ENCODE results near the gene FSTL3.

The FSTL3 gene

DNA sequence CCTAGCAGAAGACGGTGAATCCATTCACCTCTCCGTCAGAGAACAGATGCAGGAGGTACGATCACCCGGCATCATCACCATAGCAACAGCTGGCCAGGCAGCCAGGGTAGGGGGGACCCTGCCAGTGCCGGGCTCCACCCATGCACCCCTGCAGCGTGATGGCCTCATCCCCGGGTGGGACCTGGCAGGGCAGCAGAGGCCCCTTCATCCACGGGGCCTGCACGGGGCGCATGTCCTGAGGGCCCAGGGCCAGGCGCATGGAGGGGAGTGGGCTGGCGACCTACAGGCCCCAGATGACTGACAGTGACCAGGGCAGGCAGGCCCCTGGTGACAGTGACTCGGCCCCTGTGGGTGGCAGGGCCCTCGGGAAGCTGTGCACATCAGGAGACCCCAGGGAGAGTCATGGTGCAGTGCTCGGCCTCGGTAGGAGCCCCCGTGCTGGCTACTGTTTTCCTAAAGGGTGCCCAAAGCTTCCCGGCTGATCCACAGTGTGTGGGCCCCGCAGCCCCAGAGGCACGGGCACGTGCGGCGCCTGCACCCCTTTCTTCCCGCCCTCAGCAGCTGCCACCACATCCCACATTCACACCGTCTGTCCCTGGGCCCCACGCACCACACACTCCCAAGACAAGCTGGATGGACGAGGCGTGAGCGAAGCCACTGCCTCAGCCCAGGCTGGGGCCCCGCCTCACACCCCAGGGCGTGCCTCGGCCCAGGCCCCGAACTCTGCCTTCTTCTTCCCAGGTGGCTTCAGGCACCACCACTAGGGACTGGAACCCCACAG, 17.9 kb upstream of the FSTL3 start:
- no peak for DNase-seq (ENCODE audit: extremely low read depth, insufficient read length)
- Histone ChIP-seq H3K27me3 (replicated peaks; ENCODE audit: control insufficient read depth, insufficient read depth, low read length) (no peaks in the 10 kb centered on the region), H3K36me3 (ENCODE audit: control insufficient read depth, insufficient read depth, low read length) (peaks cover 25% of the 10 kb centered on the region), H3K4me3 (replicated peaks; ENCODE audit: low read depth, low read length) (no peak overlapping the region)
- TF ChIP-seq, protein P1, sequence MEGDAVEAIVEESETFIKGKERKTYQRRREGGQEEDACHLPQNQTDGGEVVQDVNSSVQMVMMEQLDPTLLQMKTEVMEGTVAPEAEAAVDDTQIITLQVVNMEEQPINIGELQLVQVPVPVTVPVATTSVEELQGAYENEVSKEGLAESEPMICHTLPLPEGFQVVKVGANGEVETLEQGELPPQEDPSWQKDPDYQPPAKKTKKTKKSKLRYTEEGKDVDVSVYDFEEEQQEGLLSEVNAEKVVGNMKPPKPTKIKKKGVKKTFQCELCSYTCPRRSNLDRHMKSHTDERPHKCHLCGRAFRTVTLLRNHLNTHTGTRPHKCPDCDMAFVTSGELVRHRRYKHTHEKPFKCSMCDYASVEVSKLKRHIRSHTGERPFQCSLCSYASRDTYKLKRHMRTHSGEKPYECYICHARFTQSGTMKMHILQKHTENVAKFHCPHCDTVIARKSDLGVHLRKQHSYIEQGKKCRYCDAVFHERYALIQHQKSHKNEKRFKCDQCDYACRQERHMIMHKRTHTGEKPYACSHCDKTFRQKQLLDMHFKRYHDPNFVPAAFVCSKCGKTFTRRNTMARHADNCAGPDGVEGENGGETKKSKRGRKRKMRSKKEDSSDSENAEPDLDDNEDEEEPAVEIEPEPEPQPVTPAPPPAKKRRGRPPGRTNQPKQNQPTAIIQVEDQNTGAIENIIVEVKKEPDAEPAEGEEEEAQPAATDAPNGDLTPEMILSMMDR (IDR thresholded peaks at IDR 0.05; ENCODE audit: insufficient read depth, low read length, poor library complexity, severe bottlenecking): no peak

DNA sequence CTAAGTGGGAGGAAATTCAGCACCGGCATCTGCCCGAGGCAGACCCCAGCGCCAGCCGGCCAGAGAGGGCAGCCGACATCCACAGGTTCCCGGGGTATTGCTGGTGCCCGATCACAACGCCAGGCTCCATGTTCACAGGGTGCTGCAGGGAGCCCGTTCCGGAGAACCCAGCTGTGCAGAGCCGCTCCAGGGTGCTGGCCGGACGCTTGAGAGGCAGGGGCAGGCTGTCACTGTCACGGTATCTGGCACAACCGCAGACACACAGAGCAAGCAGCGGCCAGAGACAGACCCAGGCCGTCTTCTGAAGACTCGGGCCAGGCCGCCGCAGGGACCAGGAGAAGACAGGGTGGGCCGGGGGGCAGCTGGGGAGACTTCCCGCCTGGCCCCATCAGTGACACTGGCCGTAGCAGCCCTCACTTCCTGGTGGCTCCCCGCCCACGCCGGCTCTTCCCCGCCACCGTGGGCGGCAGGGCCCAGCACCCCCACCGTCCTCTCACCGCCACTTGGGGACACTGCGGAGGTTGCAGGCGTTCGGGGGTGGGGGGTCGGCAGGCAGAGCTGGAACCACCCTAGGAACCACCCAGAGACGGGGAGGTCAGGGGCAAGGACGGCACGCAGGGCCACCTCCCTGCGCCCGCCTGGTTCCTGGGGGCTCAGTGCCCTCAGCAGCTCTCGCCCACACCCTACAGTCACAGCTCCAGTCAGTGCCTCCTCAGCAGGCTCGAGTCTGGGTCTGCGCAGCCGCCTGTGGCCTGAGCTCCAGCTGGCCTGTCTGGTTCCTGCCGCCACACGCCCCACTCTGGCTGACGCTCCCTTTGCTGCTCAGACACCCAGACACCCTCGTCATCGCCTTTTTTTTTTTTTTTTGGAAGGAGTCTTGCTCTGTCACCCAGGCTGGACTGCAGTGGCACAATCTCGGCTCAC, 17.0 kb upstream of the FSTL3 start:
- peaks cover 21% of the 10 kb centered on the region for H3K36me3 ChIP-seq (ENCODE audit: control insufficient read depth, insufficient read depth, low read length)
- no peaks in the 10 kb centered on the region for H3K27me3 ChIP-seq (replicated peaks; ENCODE audit: control insufficient read depth, insufficient read depth, low read length)
- 0 out of 2 replicates have a peak overlapping the region, but pooled peaks have one; percentile 17 for H3K4me3 ChIP-seq (replicated peaks; ENCODE audit: low read depth, low read length)
- DNase-seq (ENCODE audit: extremely low read depth, insufficient read length): no peak
- TF ChIP-seq, protein P1 (IDR thresholded peaks at IDR 0.05; ENCODE audit: insufficient read depth, low read length, poor library complexity, severe bottlenecking): no peak

DNA sequence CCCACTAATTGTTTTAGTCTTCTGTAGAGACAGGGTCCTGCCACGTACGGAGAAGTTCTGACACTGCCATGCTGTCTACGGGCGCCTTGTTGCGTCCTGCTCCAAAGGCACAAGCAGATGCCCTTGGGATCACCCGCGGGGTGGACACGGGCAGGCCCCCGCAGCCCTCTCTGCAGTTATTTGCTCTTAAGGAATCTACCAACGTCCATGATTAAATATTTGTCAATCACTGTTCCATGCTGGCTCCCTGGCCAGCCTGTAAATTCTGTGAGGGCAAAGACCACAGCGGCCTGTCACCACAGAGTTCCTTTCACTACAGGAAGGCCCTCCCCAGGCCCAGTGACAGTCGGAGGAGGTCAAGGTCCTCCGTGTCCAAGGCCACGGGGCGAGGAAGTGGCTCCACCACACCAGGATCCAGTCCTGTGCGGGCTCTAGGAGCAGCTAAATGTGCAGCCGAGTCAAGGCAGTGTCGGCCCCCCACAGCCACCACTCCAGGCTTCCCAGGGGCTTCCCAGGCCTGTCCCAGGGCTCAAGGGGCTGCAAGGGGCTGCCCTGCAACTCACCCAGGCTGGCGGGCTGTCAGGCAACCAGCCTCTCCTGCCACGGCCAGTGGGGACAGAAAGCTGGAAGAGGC, 15.3 kb upstream of the FSTL3 start:
- DNase-seq (ENCODE audit: extremely low read depth, insufficient read length): no peak
- H3K36me3 ChIP-seq (ENCODE audit: control insufficient read depth, insufficient read depth, low read length): peaks cover 17% of the 10 kb centered on the region
- H3K27me3 ChIP-seq (replicated peaks; ENCODE audit: control insufficient read depth, insufficient read depth, low read length): no peaks in the 10 kb centered on the region
- peak overlapping the region; percentile 97 for H3K4me3 ChIP-seq (replicated peaks; ENCODE audit: low read depth, low read length)
- TF ChIP-seq, protein P1 (IDR thresholded peaks at IDR 0.05; ENCODE audit: insufficient read depth, low read length, poor library complexity, severe bottlenecking): no peak

DNA sequence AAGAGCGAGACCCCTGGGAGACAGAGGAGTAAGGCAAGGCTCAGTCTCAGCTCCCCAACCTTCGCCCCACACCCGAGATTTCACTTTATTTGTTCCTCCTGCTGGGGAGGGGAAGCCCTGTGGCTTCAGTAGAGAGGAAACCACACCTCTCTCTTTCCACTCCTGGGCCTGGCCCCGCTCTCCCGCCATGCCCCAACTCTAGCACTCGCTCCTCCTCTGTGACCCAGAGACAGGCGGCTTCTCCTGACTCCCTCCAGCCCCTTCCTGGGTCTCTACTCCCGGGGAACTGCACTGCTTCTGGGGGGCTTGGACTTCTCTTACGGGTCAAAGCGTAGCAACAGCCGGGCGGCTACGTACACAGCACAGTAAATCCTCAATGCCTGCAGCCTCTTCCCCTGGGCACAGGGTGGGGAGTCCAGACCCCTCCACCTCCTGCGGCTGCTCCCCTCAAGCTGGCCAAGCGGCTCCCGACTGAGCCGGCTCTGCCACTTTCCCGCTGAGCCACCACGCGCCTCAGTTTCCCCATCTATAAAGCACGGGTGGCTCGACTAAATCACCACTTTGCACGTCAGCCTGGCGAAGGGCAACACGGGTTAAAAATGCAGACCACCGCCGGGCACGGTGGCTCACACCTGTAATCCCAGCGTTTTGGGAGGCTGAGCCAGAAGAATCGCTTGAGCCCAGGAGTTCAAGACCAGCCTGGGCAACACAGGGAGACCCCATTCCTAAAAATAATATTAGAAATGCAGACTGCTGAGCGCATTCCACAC, 14.6 kb upstream of the FSTL3 start:
- no peak for DNase-seq (ENCODE audit: extremely low read depth, insufficient read length)
- TF ChIP-seq, protein P1 (IDR thresholded peaks at IDR 0.05; ENCODE audit: insufficient read depth, low read length, poor library complexity, severe bottlenecking): no peak
- H3K36me3 ChIP-seq (ENCODE audit: control insufficient read depth, insufficient read depth, low read length): peaks cover 15% of the 10 kb centered on the region
- H3K4me3 ChIP-seq (replicated peaks; ENCODE audit: low read depth, low read length): peak overlapping the region; percentile 97
- no peaks in the 10 kb centered on the region for H3K27me3 ChIP-seq (replicated peaks; ENCODE audit: control insufficient read depth, insufficient read depth, low read length)

All from GM06990 (cell line).